ENCODE data around the gene SIK3.

SIK3 gene

DNA sequence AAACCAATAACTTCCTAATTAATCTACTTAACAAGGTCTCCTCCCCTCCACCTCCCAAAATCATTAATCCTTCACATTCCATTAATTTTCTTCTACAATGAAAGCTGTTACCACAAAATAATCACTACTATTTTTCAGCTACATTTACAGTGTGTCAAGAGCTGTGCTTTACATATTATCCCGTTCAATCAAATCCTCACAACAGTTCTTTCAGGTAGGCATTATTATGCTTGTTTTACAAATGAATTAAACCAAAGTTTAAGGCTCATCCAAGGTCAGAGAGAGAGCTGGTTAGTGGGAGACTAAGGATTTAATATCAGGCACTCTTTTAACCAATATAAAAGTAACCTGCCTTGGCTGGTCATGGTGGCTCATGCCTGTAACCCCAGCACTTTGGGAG, 107.4 kb downstream of the SIK3 start:
- H3K27ac Mint-ChIP-seq: peak overlapping the region in 1 of 2 donors; percentile 92

DNA sequence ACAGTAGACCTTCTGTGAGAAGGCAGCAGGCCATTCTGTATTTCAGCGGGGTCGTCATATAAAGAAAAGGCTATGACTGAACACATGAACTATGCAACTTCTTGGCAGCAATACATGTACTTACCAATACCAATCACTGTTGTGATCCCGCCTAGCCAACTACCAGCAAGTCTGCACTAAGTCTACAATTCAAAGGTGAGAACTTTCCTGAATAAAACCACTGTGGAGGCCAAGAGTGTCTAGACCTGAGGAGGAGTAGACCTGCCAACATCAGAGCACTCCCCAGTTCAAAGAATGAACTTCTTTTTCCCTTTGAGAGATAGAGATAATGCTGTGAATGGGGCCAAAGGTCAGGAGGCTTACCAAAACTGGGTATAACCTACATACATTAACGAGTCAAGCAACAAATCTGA, 108.2 kb downstream of the SIK3 start:
- Mint-ChIP-seq H3K4me1 (ENCODE audit: low read depth in 2 of 2) (peaks cover 49 to 83% of the 10 kb centered on the region in 2 donors), H3K36me3 (ENCODE audit: insufficient read depth) (peaks cover 23% of the 10 kb centered on the region), H3K9me3 (no peaks in the 10 kb centered on the region), H3K4me3 (no peak overlapping the region), H3K27me3 (no peaks in the 10 kb centered on the region), H3K27ac (peak overlapping the region in 1 of 2 donors; percentile 41)
- no peak for DNase-seq
- peak; percentile 36 for ATAC-seq (replicated peaks)

More for the DNA sequence above, 107.4 kb downstream of the SIK3 start:
- peaks cover 21% of the 10 kb centered on the region for H3K36me3 Mint-ChIP-seq (ENCODE audit: insufficient read depth)
- no peak overlapping the region for H3K4me3 Mint-ChIP-seq
- H3K9me3 Mint-ChIP-seq: no peaks in the 10 kb centered on the region
- ATAC-seq (replicated peaks): no peak
- DNase-seq: no peak
- H3K4me1 Mint-ChIP-seq (ENCODE audit: low read depth in 2 of 2): peaks cover 54 to 82% of the 10 kb centered on the region in 2 donors
- no peaks in the 10 kb centered on the region for H3K27me3 Mint-ChIP-seq

DNA sequence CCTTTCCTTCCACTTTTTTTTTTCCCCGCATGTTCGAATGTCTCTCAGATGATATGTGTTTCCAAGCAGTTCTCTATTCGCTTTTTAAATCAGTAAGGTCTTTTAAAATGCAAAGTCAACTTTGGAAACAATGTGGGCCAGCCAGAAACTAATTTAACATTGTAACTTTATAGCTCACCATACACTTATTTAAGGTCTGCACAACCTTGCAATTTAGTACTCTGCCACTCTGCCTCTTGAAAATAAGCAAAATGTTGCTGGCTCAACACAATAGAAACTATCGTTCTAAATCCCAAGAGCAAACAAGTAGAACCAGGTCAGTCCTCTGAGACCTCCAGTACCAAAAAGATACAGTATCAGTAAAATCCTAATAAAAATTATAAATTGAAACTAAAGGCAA, 109.0 kb downstream of the SIK3 start:
- DNase-seq (no peak), ATAC-seq (replicated peaks) (no peak)
- Mint-ChIP-seq H3K9me3 (no peaks in the 10 kb centered on the region), H3K27me3 (no peaks in the 10 kb centered on the region), H3K4me1 (ENCODE audit: low read depth in 2 of 2) (peaks cover 48 to 84% of the 10 kb centered on the region in 2 donors), H3K36me3 (ENCODE audit: insufficient read depth) (peaks cover 23% of the 10 kb centered on the region), H3K27ac (peak overlapping the region; percentile 41 to 46), H3K4me3 (no peak overlapping the region)

DNA sequence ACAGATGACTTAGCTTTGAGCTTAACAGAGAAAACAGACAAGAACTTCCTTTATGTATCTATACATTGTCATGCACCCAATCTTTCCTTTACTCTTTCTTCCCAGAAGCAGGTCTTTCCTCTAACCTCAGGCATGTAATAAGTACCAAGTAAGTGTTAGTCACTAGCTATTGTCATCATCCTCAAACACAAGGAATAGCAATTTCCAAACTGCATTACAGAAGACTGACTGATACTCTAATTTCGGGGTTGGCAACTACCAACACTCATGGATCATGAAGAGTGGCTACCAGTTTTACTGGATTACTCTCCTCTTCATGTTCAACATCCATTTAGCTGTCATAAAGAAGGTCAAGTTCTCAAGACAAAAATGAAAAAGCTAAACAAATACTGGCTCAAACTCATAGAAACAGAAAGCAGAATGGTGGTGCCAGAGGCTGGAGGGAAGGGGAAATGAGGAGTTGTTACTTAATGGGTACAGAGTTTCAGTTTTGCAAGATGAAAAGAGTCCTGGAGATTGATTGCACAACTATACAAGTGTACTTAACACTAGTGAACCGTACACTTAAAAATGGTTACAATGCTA, 111.6 kb downstream of the SIK3 start:
- DNase-seq: no peak
- H3K27me3 Mint-ChIP-seq: no peaks in the 10 kb centered on the region
- peak overlapping the region; percentile 38 to 50 for H3K4me3 Mint-ChIP-seq
- H3K36me3 Mint-ChIP-seq (ENCODE audit: insufficient read depth): peaks cover 24% of the 10 kb centered on the region
- peaks cover 44 to 75% of the 10 kb centered on the region in 2 donors for H3K4me1 Mint-ChIP-seq (ENCODE audit: low read depth in 2 of 2)
- peak overlapping the region; percentile 45 to 66 for H3K27ac Mint-ChIP-seq
- H3K9me3 Mint-ChIP-seq: no peaks in the 10 kb centered on the region
- peak; percentile 67 for ATAC-seq (replicated peaks)

DNA sequence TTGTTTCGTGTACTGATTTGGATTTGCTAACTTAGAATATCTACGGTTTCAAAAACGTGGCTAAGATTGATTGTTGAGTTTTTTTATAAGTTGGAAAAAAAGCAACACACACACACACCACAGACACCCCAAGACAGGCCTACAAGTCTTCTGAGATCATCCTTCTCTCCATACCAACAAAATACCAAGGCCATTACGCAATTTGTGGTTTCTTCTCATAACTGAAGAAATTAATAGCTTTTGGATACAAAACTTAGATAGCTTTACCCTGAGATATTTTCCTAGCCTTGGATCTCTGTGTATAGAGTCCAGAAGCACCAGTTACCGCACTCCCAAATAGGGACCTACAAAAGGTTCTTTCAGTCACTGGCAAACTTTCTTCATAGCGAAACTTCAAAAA, 113.6 kb downstream of the SIK3 start:
- Mint-ChIP-seq H3K36me3 (ENCODE audit: insufficient read depth) (peaks cover 19% of the 10 kb centered on the region), H3K4me3 (no peak overlapping the region), H3K27ac (no peak overlapping the region), H3K27me3 (no peaks in the 10 kb centered on the region), H3K9me3 (no peaks in the 10 kb centered on the region), H3K4me1 (ENCODE audit: low read depth in 2 of 2) (peaks cover 53 to 78% of the 10 kb centered on the region in 2 donors)
- ATAC-seq (replicated peaks) (peak; percentile 34), DNase-seq (no peak)

DNA sequence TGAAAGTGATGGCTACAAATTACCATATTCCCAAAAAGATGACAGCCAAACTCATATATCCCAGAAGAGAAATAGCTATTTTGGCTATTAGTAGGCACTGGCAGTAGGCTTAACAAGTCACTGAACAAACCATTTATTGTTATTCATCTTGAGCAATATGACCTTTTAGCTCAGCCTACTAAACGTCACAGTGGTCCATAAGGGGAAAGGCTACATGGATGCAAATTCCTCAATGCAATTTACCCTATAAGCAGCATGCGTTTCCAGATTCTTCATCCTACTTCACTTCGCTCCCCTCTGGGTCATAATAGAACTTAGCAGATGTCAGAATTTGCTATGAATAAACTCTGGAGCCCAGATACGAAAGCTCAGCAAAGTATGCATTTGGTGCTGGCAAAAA, 114.0 kb downstream of the SIK3 start:
- H3K36me3 Mint-ChIP-seq (ENCODE audit: insufficient read depth): peaks cover 19% of the 10 kb centered on the region
- ATAC-seq (replicated peaks): no peak

DNA sequence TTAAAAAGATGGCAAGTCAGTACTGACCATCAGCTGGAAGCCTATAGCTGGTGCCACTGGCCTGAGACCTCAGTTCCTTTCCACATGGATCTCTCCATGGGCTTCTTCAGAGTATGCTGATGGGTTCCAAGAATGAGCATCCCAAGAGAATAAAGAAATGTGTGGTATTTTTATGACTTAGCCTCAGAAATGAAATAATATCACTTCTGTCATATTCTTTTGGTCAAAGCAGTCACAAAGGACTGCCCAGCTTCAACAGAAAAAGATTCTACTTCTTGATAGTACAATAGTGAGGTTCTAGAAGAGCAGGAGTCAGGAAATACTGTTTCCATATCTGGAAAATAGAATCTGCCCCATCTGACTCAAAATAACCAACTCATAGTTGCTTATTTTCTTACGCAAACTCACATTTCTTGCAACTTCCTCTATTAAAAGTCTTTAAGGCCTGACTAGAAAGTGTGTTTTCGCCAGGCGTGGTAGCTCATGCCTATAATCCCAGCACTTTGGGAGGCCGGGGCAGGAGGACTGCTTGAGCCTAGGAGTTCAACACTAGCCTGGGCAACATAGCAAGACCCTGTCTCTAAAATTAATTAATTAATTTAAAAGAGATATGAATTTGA, 116.9 kb downstream of the SIK3 start:
- ATAC-seq (replicated peaks) (no peak), DNase-seq (no peak)
- Mint-ChIP-seq H3K4me3 (peak overlapping the region in 1 of 2 donors; percentile 53), H3K9me3 (no peaks in the 10 kb centered on the region), H3K27me3 (no peaks in the 10 kb centered on the region), H3K4me1 (ENCODE audit: low read depth in 2 of 2) (peaks cover 36 to 66% of the 10 kb centered on the region in 2 donors), H3K27ac (peak overlapping the region in 1 of 2 donors; percentile 57), H3K36me3 (ENCODE audit: insufficient read depth) (peaks cover 25% of the 10 kb centered on the region)

More for the DNA sequence above, 114.0 kb downstream of the SIK3 start:
- Mint-ChIP-seq H3K4me1 (ENCODE audit: low read depth in 2 of 2) (peaks cover 51 to 78% of the 10 kb centered on the region in 2 donors), H3K9me3 (no peaks in the 10 kb centered on the region), H3K27me3 (no peaks in the 10 kb centered on the region), H3K4me3 (no peak overlapping the region), H3K27ac (no peak overlapping the region)
- no peak for DNase-seq

DNA sequence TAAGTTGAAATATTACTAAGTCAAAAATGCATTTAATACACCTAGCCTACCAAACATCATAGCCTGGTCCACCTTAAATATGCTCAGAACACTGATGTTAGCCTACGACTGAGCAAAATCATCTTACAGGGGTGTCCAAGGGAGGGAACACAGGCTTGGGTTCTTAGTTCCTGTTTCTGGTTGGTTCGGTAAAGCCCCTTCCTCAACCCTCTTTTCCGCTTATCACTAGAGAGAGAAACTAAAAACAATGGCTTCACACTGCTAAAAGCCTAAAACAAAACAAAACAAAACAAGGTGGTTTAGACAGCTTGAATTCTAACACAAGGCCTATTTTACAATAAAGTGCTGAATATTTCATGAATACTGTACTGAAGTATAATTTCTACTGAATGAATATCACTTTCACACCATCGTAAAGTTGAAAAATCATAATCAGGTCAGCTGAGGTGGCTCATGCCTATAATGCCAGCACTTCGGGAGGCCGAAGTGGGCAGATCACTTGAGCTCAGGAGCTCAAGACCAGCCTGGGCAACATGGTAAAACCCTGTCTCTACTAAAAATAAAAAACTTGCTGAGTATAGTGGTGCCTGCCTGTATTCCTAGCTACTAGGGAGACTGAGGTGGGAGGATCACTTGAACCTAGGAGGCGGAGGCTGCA, 118.0 kb downstream of the SIK3 start:
- H3K36me3 Mint-ChIP-seq (ENCODE audit: insufficient read depth): peaks cover 27% of the 10 kb centered on the region
- DNase-seq (no peak), ATAC-seq (replicated peaks) (peak; percentile 82)
- H3K27me3 Mint-ChIP-seq: no peaks in the 10 kb centered on the region
- H3K27ac Mint-ChIP-seq: peak overlapping the region; percentile 36 to 57
- peaks cover 31 to 60% of the 10 kb centered on the region in 2 donors for H3K4me1 Mint-ChIP-seq (ENCODE audit: low read depth in 2 of 2)
- H3K4me3 Mint-ChIP-seq: peak overlapping the region; percentile 9 to 53
- no peaks in the 10 kb centered on the region for H3K9me3 Mint-ChIP-seq

DNA sequence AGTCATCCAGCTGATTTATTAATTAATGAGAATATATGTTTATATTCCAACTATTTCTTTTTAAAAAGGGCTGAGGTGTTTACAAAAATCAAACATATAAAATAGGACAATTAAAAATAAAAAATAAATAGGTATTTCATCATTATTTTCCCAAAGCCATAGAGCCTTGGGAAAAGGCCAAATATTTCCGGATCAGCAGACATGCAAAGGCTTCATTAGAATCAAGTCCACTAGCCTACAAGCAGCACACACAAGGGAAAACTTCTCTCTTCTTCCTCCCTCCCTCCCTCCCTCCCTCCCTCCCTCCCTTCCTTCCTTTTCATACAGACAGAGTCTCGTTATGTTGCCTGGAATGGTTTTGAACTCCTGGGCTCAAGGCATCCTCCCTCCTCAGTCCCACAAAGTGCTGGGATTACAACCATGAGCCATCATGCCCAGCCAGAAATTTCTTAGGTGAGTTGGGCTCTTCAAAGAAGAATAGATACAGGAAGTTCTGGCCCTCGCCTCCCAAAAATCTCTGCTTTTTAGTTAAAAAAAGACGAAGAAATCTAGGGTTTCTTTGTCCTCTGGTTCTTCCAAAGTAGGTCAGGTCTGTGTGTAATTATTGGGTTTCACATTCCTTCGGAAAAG, 121.2 kb downstream of the SIK3 start:
- Mint-ChIP-seq H3K27ac (peak overlapping the region; percentile 35 to 73), H3K4me1 (ENCODE audit: low read depth in 2 of 2) (peaks cover 36 to 55% of the 10 kb centered on the region in 2 donors), H3K9me3 (no peaks in the 10 kb centered on the region), H3K4me3 (peak overlapping the region in 1 of 2 donors; percentile 14), H3K36me3 (ENCODE audit: insufficient read depth) (peaks cover 12% of the 10 kb centered on the region), H3K27me3 (no peaks in the 10 kb centered on the region)
- ATAC-seq (replicated peaks): no peak
- no peak for DNase-seq

DNA sequence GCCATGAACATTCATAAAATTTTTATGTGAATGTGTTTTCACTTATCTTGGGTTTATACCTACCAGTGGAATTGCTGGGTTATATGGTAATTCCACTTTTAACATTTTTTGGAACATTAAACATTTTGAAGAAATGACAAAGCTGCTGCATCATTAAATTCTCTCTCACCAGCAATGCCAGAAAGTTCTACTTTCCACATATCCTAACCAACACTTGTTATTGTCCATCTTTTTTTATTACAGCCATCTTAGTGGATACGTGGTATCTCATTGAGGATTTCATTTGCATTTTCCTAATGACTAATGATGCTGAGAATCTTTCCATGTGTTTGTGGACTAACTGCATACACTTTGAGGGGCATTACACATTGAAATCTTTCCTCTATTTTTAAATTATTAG, 122.6 kb downstream of the SIK3 start:
- Mint-ChIP-seq H3K9me3 (no peaks in the 10 kb centered on the region), H3K27ac (no peak overlapping the region), H3K4me1 (ENCODE audit: low read depth in 2 of 2) (peaks cover 31 to 45% of the 10 kb centered on the region in 2 donors), H3K4me3 (no peak overlapping the region), H3K36me3 (ENCODE audit: insufficient read depth) (peaks cover 12% of the 10 kb centered on the region), H3K27me3 (no peaks in the 10 kb centered on the region)
- DNase-seq (no peak), ATAC-seq (replicated peaks) (no peak)

DNA sequence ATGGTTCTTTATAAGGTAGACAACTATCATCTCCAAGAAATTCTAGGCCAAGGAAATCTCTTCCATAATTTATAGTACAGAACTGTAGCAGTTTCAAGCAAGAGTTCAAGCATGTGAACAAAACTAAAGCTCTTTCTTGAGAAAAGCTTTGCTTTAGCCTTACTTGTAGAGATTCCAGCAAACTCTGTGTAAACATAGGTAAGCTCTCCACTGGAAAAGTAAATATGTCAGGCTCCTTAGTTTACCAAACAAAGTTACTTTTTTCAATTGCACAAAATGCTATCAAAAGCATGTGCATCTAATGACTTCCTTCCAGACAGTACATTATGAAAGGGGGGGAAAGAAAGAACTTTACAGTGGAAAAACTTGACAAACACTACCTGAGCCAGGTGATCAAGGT, 125.0 kb downstream of the SIK3 start:
- Mint-ChIP-seq H3K9me3 (no peaks in the 10 kb centered on the region), H3K27me3 (no peaks in the 10 kb centered on the region), H3K36me3 (ENCODE audit: insufficient read depth) (peaks cover 15% of the 10 kb centered on the region), H3K4me3 (no peak overlapping the region), H3K27ac (peak overlapping the region in 1 of 2 donors; percentile 38), H3K4me1 (ENCODE audit: low read depth in 2 of 2) (peaks cover 29 to 35% of the 10 kb centered on the region in 2 donors)
- DNase-seq (no peak), ATAC-seq (replicated peaks) (no peak)

DNA sequence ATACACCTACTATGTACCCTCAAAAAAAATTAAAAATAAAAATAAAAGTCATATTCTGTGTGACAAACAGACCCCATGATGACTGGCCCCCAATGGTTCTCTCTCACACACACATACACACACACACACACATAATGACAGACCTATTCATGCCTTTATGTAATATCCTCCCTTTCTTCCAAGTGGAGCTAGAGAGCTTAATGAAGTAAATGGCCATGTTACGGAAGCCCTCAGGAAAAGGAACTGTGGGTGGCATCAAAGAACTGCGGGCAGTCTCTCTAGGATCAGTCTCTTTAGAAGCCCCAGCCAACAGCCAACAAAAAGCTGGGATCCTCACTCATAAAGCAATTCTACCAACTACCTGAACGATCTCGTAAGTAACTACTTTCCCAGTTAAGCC, 125.5 kb downstream of the SIK3 start:
- Mint-ChIP-seq H3K9me3 (no peaks in the 10 kb centered on the region), H3K27me3 (no peaks in the 10 kb centered on the region), H3K36me3 (ENCODE audit: insufficient read depth) (peaks cover 16% of the 10 kb centered on the region), H3K4me3 (no peak overlapping the region), H3K27ac (no peak overlapping the region), H3K4me1 (ENCODE audit: low read depth in 2 of 2) (peaks cover 28 to 36% of the 10 kb centered on the region in 2 donors)
- no peak for ATAC-seq (replicated peaks)
- DNase-seq: no peak

DNA sequence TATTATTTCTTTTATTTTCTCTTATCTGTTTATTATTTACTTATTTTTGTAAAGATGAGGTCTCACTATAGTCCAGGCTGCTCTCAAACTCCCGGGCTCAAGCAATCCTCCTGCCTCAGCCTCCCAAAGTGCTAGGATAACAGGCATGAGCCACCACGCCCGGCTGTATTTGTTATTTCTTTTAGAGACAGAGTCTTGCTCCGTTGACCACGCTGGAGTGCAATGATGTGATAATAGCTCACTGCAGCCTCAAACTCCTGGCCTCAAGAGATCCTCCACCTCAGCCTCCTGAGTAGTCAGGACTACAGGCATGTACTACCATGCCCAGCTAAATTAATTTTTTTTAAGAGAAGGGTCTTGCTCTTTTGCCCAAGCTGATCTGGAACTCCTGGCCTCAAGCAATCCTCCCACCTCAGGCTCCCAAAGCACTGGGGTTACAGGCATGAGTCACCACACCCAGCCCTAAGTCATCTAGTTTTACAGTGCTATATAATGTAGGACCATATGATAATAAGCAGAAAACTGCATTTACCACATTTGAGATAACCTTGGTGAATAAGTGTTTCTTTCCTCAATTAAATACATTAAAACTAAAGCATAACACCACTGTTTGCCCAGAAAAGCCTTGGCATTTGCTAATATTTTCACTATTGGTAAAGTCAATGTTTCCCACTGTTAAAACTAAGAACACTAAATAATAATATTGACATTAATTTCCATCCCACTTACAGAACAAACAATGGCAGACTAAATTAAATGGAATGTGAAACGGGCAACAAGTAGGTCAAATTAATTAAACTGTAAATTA, 127.5 kb downstream of the SIK3 start:
- Mint-ChIP-seq H3K27me3 (no peaks in the 10 kb centered on the region), H3K36me3 (ENCODE audit: insufficient read depth) (peaks cover 20% of the 10 kb centered on the region), H3K4me1 (ENCODE audit: low read depth in 2 of 2) (peaks cover 28 to 39% of the 10 kb centered on the region in 2 donors), H3K27ac (peak overlapping the region in 1 of 2 donors; percentile 74), H3K9me3 (no peaks in the 10 kb centered on the region), H3K4me3 (no peak overlapping the region)
- no peak for ATAC-seq (replicated peaks)
- no peak for DNase-seq

Measured in effector memory CD8-positive, alpha-beta T cell (primary cell).